HG03571 (cell line): ENCODE data around the gene IGSF9.

ENCODE experiments used
- ATAC-seq: cut with Tn5 transposase; IDR thresholded peaks from one replicate; pipeline ENCODE4 v1.9.1; 2021; ENCODE audit not compliant: unreplicated experiment

Gene IGSF9

GRCh38 chr1:159945483-159946241 is at the start of gene IGSF9:
Gene IGSF9, minus strand, starts transcription at chr1:159945613. Its CDS starts 2,159 bp downstream, at chr1:159943454.
- ATAC-seq = no peak

GRCh38 chr1:159994896-159995295 is 49.5 kb upstream of the IGSF9 start:
- no peak for ATAC-seq

- no peak for ATAC-seq
These were observed 48.5 kb upstream of the IGSF9 start for GRCh38 chr1:159993911-159994310.

GRCh38 chr1:159992161-159992560 is 46.7 kb upstream of the IGSF9 start:
- no peak for ATAC-seq

GRCh38 chr1:159991513-159991912 is 46.1 kb upstream of the IGSF9 start:
- ATAC-seq = no peak

- ATAC-seq = no peak
These were observed 44.6 kb upstream of the IGSF9 start for GRCh38 chr1:159990005-159990404.

- ATAC-seq = no peak
These were observed 44.2 kb upstream of the IGSF9 start for GRCh38 chr1:159989581-159989980.

- ATAC-seq = no peak
These were observed 42.6 kb upstream of the IGSF9 start for GRCh38 chr1:159988006-159988405.

- ATAC-seq = no peak
These were observed 41.8 kb upstream of the IGSF9 start for GRCh38 chr1:159987186-159987585.

GRCh38 chr1:159986531-159986930 is 41.1 kb upstream of the IGSF9 start:
- no peak for ATAC-seq

- ATAC-seq = no peak
These were observed 40.7 kb upstream of the IGSF9 start for GRCh38 chr1:159986093-159986492.

- no peak for ATAC-seq
These were observed 40.1 kb upstream of the IGSF9 start for GRCh38 chr1:159985473-159985872.

GRCh38 chr1:159983681-159984080 is 38.3 kb upstream of the IGSF9 start:
- no peak for ATAC-seq

- no peak for ATAC-seq
These were observed 36.9 kb upstream of the IGSF9 start for GRCh38 chr1:159982280-159982679.

GRCh38 chr1:159981351-159982055 is 36.1 kb upstream of the IGSF9 start:
- ATAC-seq = no peak

GRCh38 chr1:159980786-159981185 is 35.4 kb upstream of the IGSF9 start:
- no peak for ATAC-seq

- ATAC-seq = no peak
These were observed 34.7 kb upstream of the IGSF9 start for GRCh38 chr1:159980076-159980475.

GRCh38 chr1:159979257-159979656 is 33.8 kb upstream of the IGSF9 start:
- no peak for ATAC-seq

- ATAC-seq = no peak
These were observed 32.6 kb upstream of the IGSF9 start for GRCh38 chr1:159978107-159978398.

GRCh38 chr1:159977364-159978106 is 32.1 kb upstream of the IGSF9 start:
- no peak for ATAC-seq

GRCh38 chr1:159974350-159974965 is 29.0 kb upstream of the IGSF9 start:
- ATAC-seq = no peak
